Lower leg skin (tissue), 3 donors: Measurements from ENCODE around the gene TIMP2.
"Not testable (repeated sequence)": the region's sequence is repeated elsewhere in the genome, so short reads cannot be mapped to it uniquely, and the experiment has no call there.

Experiments used
- CTCF ChIP-seq, 3 donors: fragments of 450-650 bp; IDR thresholded peaks; one replicate each; pipeline ENCODE4 v1.5.1; 2016; ENCODE audit warnings: antibody characterized with exemption in 3 of 3, mild to moderate bottlenecking in 3 of 3, moderate library complexity in 2 of 3
- POLR2A ChIP-seq, 2 donors: fragments of 450-650 bp; IDR thresholded peaks; one replicate each; pipeline ENCODE4 v1.6.1; 2016 to 2017; ENCODE audit warnings: antibody characterized with exemption in 2 of 2, mild to moderate bottlenecking in 1 of 2, moderate library complexity in 1 of 2

GRCh38 chr17:78911543-78911942 is 13.6 kb downstream of the TIMP2 start:
- not testable (repeated sequence) for TF ChIP-seq CTCF, POLR2A (IDR thresholded peaks at IDR 0.05)
